GM18868 (cell line): ENCODE results near the gene MEGF6.
"Not testable (repeated sequence)": the region's sequence is repeated elsewhere in the genome, so short reads cannot be mapped to it uniquely, and the experiment has no call there.

ENCODE experiments used
- ATAC-seq: cut with Tn5 transposase; IDR thresholded peaks from one replicate; pipeline ENCODE4 v1.9.1; 2021; ENCODE audit warnings: mild to moderate bottlenecking, moderate library complexity; ENCODE audit not compliant: unreplicated experiment

MEGF6 gene

GRCh38 chr1:3594706-3595377 is 16.5 kb downstream of the MEGF6 start:
- no peak for ATAC-seq

GRCh38 chr1:3593745-3594144 is 17.6 kb downstream of the MEGF6 start:
- ATAC-seq = no peak

GRCh38 chr1:3593334-3593733 is 18.0 kb downstream of the MEGF6 start:
- no peak for ATAC-seq

GRCh38 chr1:3590951-3591865 is 20.1 kb downstream of the MEGF6 start:
- no peak for ATAC-seq

- no peak for ATAC-seq
Observed at GRCh38 chr1:3590139-3590763, 21.1 kb downstream of the MEGF6 start.

GRCh38 chr1:3588395-3588794 is 22.9 kb downstream of the MEGF6 start:
- no peak for ATAC-seq

- ATAC-seq = no peak
Observed at GRCh38 chr1:3586986-3587759, 24.1 kb downstream of the MEGF6 start.

- no peak for ATAC-seq
Observed at GRCh38 chr1:3585940-3586568, 25.3 kb downstream of the MEGF6 start.

GRCh38 chr1:3585353-3585868 is 25.9 kb downstream of the MEGF6 start:
- not testable (repeated sequence) for ATAC-seq

GRCh38 chr1:3584915-3585314 is 26.4 kb downstream of the MEGF6 start:
- ATAC-seq = no peak

- not testable (repeated sequence) for ATAC-seq
Observed at GRCh38 chr1:3583751-3584150, 27.6 kb downstream of the MEGF6 start.

- no peak for ATAC-seq
Observed at GRCh38 chr1:3581296-3582036, 29.8 kb downstream of the MEGF6 start.

- ATAC-seq = no peak
Observed at GRCh38 chr1:3580231-3580630, 31.1 kb downstream of the MEGF6 start.

- no peak for ATAC-seq
Observed at GRCh38 chr1:3579626-3580025, 31.7 kb downstream of the MEGF6 start.

GRCh38 chr1:3578906-3579305 is 32.4 kb downstream of the MEGF6 start:
- ATAC-seq = no peak

- no peak for ATAC-seq
Observed at GRCh38 chr1:3578433-3578805, 32.9 kb downstream of the MEGF6 start.

GRCh38 chr1:3577711-3578432 is 33.4 kb downstream of the MEGF6 start:
- ATAC-seq = no peak

GRCh38 chr1:3577300-3577699 is 34.0 kb downstream of the MEGF6 start:
- ATAC-seq = no peak

GRCh38 chr1:3575993-3576392 is 35.3 kb downstream of the MEGF6 start:
- ATAC-seq = no peak
